ENCODE measurements around the gene TMEM255A.

GRCh38 chrX:120274958-120275357 is 36.3 kb downstream of the TMEM255A start:
- TF ChIP-seq CTCF (IDR thresholded peaks at IDR 0.05), result no peak
- no peak for TF ChIP-seq POLR2A (IDR thresholded peaks at IDR 0.05)
